Gastrocnemius medialis (tissue), 4 donors: ENCODE data around the gene CHST15.

Source experiments
- POLR2A ChIP-seq, 2 donors: fragments of 450-650 bp; IDR thresholded peaks; one replicate each; pipeline ENCODE4 v1.6.1; 2017; ENCODE audit warnings: antibody characterized with exemption in 2 of 2, mild to moderate bottlenecking in 2 of 2, moderate library complexity in 2 of 2
- TF ChIP-seq, protein P1 (sequence below), 5 experiments: fragments of 450-650 bp in 3 of 5; fragments of 200-600 bp in 2 of 5; sonication (generic) in 2 of 5; IDR thresholded peaks in 4 of 5; conservative IDR thresholded peaks in 1 of 5; 1 replicate in 4 of 5; 2 replicates in 1 of 5; pipeline ENCODE4 v1.5.1; 2016 to 2019; ENCODE audit warnings: antibody characterized with exemption in 5 of 5, mild to moderate bottlenecking in 3 of 5, moderate library complexity in 3 of 5

DNA sequence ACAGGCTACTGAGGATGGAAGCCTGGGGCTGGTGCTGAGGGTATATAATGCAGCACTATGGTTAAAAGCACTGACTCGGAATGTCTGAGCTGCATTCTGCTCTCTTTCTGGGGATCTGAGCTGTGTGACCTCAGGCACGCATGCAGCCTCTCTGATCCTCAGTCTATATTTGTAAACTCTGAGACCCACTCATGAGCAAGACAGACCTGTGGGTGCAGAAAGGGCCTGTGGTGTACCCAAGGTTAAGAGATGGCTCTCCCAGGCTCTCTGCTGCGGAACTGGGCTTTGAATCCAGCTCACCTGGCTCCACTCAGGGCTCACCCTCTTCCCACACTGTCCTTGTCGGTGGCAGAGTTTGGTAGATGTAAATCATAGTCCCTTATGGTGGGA is 89.9 kb downstream of the CHST15 start:
- TF ChIP-seq, protein P1, sequence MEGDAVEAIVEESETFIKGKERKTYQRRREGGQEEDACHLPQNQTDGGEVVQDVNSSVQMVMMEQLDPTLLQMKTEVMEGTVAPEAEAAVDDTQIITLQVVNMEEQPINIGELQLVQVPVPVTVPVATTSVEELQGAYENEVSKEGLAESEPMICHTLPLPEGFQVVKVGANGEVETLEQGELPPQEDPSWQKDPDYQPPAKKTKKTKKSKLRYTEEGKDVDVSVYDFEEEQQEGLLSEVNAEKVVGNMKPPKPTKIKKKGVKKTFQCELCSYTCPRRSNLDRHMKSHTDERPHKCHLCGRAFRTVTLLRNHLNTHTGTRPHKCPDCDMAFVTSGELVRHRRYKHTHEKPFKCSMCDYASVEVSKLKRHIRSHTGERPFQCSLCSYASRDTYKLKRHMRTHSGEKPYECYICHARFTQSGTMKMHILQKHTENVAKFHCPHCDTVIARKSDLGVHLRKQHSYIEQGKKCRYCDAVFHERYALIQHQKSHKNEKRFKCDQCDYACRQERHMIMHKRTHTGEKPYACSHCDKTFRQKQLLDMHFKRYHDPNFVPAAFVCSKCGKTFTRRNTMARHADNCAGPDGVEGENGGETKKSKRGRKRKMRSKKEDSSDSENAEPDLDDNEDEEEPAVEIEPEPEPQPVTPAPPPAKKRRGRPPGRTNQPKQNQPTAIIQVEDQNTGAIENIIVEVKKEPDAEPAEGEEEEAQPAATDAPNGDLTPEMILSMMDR (IDR thresholded peaks at IDR 0.05 in 4 of 5, conservative IDR thresholded peaks at IDR 0.05 in 1 of 5), result no peak
- no peak for TF ChIP-seq POLR2A (IDR thresholded peaks at IDR 0.05)
